Spinal cord (tissue), 10 donors: Measurements from ENCODE around the gene PML. TPM values are rescaled to one million over a fixed set of nuclear protein-coding genes. Genes with fewer than 3 reads are reported as not detected.
"Not testable (repeated sequence)": the region's sequence is repeated elsewhere in the genome, so short reads cannot be mapped to it uniquely, and the experiment has no call there.

ENCODE experiments used
- DNase-seq, 6 donors: peaks; one replicate each; pipeline versions ENCODE4 v3.0.0 to v3.0.0-alpha.2; 2013 to 2015; ENCODE audit warnings: low spot score in 6 of 6, low read depth in 4 of 6
- H3K27ac ChIP-seq: one replicate; pipeline ENCODE4 v1.5.1; 2013; ENCODE audit warnings: low read depth, low read length, control low read depth
- H3K27me3 ChIP-seq: one replicate; pipeline ENCODE4 v1.6.1; 2013; ENCODE audit warnings: low read length; ENCODE audit not compliant: control insufficient read depth, insufficient read depth
- H3K36me3 ChIP-seq: one replicate; pipeline ENCODE4 v1.6.1; 2013; ENCODE audit warnings: low read length; ENCODE audit not compliant: control insufficient read depth, insufficient read depth
- H3K4me1 ChIP-seq: one replicate; pipeline ENCODE4 v1.6.1; 2013; ENCODE audit warnings: low read length; ENCODE audit not compliant: control insufficient read depth, insufficient read depth
- H3K4me3 ChIP-seq: one replicate; pipeline ENCODE4 v1.5.1; 2013; ENCODE audit warnings: low read depth, low read length, control low read depth
- H3K9me3 ChIP-seq: one replicate; pipeline ENCODE4 v1.6.1; 2013; ENCODE audit warnings: low read length; ENCODE audit not compliant: control insufficient read depth, insufficient read depth
- WGBS: methylation state at CpG from one replicate; pipeline ENCODE4 v1.1.5; 2013; ENCODE audit warnings: missing lambda C conversion rate; ENCODE audit not compliant: insufficient coverage; 5-methylcytosine and 5-hydroxymethylcytosine counted together
- polyA plus RNA-seq, 2 donors: library from polyadenylated mRNA; unstranded; fragments of 120-200 nt; gene quantifications; one replicate each; pipeline ENCODE4 v1.2.1, GENCODE V29; 2013; ENCODE audit not compliant: insufficient read length in 2 of 2
- total RNA-seq, 2 donors: library from RNA; depleted of rRNA in 1 of 2; stranded (reverse); fragments of 120-200 nt in 1 of 2; fragments of >200 nt in 1 of 2; gene quantifications; one replicate each; pipeline versions ENCODE4 v1.2.3 to v1.2.4, GENCODE V29; 2013 to 2014
- donor health status: healthy.

PML gene
- total and polyA plus RNA-seq, 4 donors: 13.5 to 29.4 (median 20.0) TPM

DNA sequence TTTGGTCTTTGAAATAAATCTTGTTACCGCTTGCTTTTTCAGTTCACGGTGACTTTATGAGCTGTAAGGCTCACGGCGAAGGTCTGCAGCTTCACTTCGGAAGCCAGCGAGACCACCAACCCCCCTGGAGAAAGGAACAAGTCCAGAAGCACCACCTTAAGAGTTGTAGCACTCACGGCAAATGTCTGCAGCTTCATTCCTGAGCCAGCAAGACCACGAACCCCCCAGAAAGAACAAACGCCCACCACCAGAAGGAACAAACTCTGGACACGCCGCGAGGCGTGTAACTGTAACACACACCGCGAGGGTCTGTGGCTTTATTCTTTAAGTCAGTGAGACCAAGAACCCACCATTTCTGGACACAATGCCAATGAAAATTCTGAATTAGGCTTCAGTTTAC is 59.0 kb downstream of the PML start:
- Histone ChIP-seq H3K27ac (no peak overlapping the region), H3K9me3 (no peaks in the 10 kb centered on the region), H3K36me3 (no peaks in the 10 kb centered on the region), H3K4me1 (peaks cover 3% of the 10 kb centered on the region), H3K27me3 (peaks cover 5% of the 10 kb centered on the region), H3K4me3 (no peak overlapping the region)
- WGBS: 86% methylated on average over 8 of the region's 15 CpGs
- DNase-seq: no peak

DNA sequence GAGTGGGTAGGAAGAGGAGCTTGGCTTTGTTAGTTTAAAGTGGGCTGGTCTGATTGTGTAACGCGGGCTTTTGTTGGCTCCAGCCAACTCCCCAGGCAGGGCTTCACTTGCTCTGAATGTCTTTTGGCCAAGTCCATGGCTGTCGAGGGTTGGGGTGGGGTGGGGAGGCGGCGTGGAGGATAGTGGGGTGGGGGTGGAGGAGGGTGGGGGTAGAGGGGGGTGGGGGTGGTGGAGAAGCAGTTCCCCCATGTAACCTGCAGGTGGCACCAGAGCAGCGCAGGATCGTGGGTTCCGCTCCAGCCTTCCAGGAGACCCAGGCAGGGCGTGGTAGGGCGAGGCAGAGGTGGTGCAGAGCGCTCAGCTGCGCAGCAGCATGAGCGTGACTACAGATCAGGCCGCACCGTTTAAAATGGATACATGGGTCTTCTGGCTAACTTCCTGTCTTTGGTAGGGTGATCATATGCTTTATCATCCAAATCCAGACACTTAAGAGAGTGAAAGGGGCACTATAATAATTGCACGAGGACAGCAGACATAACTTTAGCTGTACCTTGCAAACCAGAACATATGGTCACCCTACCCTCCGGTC is 59.5 kb downstream of the PML start:
- Histone ChIP-seq H3K4me1 (peaks cover 3% of the 10 kb centered on the region), H3K4me3 (no peak overlapping the region), H3K36me3 (no peaks in the 10 kb centered on the region), H3K9me3 (no peaks in the 10 kb centered on the region), H3K27ac (no peak overlapping the region), H3K27me3 (peaks cover 5% of the 10 kb centered on the region)
- peak; percentile 19 to 87 (median 36) for DNase-seq
- WGBS: 17% methylated on average over 8 of the region's 17 CpGs

DNA sequence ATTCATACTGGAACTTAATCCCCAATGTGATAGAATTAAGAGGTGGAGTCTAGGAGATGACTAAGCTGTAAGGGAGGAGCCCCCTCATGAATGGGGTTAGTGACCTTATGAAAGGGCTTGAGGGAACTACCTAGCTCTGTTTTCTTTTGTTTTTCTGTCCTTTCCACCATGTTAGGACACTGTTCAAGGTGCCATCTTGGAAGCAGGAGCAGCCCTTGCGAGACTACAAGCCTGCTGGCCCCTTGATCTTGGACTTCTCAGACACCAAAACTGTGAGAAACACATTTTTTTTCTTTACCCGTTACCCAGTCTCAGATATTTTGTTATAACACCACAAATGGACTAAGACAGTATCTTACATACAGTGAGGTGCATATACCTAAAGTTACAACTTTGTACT is 61.3 kb downstream of the PML start:
- no peaks in the 10 kb centered on the region for H3K36me3 ChIP-seq
- 100% methylated on average over 1 of the region's 2 CpGs for WGBS
- DNase-seq: no peak

DNA sequence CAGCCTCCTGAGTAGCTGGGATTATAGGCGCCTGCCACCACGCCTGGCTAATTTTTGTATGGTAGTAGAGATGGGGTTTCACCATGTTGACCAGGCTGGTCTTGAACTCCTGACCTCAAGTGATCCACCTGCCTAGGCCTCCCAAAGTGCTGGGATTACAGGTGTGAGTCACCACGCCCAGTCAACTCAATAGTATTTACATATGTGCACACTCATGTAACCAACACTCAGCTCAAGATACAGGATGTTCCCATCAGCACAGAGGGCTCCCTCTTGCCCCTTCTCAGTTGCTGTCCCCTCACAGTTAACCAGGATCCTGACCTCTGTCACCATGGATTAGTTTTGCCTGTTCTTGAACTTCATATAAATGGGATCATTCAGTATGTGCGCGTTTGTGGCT is 61.8 kb downstream of the PML start:
- DNase-seq, H3K4me1 ChIP-seq, H3K27me3 ChIP-seq, H3K27ac ChIP-seq, H3K9me3 ChIP-seq, H3K36me3 ChIP-seq, H3K4me3 ChIP-seq: not testable (repeated sequence)
- 67% methylated on average over 1 of the region's 5 CpGs for WGBS

More for the DNA sequence above, 61.3 kb downstream of the PML start:
- H3K4me1 ChIP-seq: peaks cover 3% of the 10 kb centered on the region
- H3K27ac ChIP-seq: no peak overlapping the region
- H3K27me3 ChIP-seq: peaks cover 5% of the 10 kb centered on the region
- no peak overlapping the region for H3K4me3 ChIP-seq
- no peaks in the 10 kb centered on the region for H3K9me3 ChIP-seq

DNA sequence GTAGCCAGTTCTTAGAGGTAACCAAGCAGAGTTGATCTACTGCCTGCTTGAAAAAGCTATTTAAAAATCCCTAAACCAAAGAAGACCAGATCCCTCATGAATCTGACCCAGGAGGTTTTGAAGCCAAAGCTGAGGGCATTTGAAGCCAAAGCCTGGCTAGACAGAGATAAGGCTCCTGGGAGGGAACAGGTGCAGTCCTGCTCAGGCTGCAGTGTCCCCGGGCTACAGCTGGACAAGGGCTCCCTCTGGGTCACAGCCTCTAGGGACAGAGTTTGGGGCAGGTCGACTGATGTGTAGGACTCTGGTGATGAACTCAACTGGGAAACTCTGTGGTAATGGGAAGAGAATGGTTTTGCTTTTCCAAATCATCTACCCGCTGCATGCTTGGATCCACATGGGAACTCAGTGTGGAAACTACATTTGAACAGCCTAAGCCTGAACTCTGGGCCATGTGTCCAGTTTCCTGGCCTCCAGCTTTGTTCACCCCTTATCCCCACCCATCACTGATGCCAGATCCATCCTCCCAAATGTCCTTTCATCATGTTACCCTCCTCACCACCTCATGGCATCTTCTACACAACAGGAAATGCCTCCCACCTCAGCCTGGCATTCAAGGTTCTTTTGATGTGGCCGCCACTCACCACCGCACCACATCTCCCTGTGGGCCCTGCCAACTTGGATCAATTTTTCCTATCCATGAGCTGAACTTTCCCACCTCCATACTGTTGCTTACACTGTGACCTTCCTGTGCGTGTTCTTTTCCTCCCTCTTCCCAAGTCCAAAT is 64.7 kb downstream of the PML start:
- 82% methylated on average over 5 of the region's 6 CpGs for WGBS

DNA sequence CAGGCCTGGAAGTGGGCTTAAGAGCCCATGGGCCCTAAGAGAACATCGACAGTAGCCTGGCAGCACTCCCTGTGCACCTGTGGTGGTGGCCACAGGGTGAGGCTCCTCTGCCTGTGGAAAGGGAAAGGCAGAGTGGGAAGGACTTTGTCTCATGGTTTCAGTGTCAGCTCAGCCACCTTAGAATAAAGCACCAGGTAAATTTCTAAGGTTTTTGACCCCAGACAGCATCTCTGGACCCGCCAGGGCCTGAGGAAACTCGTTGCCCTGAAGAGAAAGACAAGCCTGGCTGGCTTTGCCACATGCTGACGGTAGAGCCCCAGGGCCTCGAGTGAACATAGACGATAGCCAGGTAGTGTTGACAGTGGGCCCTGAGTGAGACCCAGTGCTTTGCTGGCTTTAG is 65.7 kb downstream of the PML start:
- no peak for DNase-seq
- WGBS: 85% methylated on average over 4 of the region's 6 CpGs

More for the DNA sequence above, 64.7 kb downstream of the PML start:
- H3K9me3 ChIP-seq, H3K36me3 ChIP-seq, H3K27ac ChIP-seq, H3K27me3 ChIP-seq, H3K4me3 ChIP-seq, DNase-seq, H3K4me1 ChIP-seq: not testable (repeated sequence)

DNA sequence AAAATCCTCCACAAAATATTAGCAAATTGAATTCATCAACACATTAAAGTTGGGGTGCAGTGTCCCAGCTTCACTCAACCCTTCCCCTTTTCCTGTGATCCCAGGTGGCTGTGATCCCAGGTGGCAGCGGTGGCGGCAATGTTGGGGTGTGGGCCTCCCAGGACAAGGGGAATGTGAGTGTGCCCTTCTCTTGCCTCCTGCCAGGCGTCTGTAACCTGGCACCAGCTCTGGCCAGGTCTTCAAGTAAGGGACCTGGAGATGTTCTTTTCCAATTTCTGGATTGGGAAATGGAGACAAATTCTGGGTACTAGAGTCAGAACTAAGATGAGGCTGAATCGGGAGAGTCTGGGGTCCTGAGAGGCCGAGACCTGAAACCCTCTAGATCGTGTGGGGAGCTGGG is 67.7 kb downstream of the PML start:
- no peak for DNase-seq

More for the DNA sequence above, 65.7 kb downstream of the PML start:
- H3K36me3 ChIP-seq: no peaks in the 10 kb centered on the region
- H3K4me1 ChIP-seq: no peaks in the 10 kb centered on the region
- H3K4me3 ChIP-seq: no peak overlapping the region
- no peak overlapping the region for H3K27ac ChIP-seq
- H3K27me3 ChIP-seq: no peaks in the 10 kb centered on the region
- no peaks in the 10 kb centered on the region for H3K9me3 ChIP-seq

DNA sequence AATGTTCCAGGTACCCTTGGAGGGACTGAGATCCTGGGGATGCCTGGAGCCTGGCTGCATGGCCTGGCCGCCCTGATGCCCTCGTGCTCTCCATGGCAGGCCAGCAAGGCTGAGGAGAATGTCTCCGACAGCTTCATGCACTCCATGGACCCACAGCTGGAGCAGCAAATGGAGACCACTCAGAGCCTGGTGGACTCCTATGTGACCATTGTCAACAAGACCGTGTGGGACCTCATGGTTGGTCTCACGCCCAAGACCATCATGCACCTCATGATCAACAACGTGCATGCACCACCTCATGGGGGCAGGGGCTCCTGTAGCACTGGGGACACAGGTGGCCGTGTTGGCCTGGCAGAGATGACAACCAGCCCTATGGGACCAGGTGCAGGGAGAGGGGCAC is 68.2 kb downstream of the PML start:
- H3K4me1 ChIP-seq: no peaks in the 10 kb centered on the region
- H3K4me3 ChIP-seq: no peak overlapping the region
- H3K27ac ChIP-seq: no peak overlapping the region
- 87% methylated on average over 6 of the region's 7 CpGs for WGBS
- no peaks in the 10 kb centered on the region for H3K36me3 ChIP-seq
- no peaks in the 10 kb centered on the region for H3K9me3 ChIP-seq
- no peaks in the 10 kb centered on the region for H3K27me3 ChIP-seq
- DNase-seq: no peak

More for the DNA sequence above, 67.7 kb downstream of the PML start:
- Histone ChIP-seq H3K4me3 (no peak overlapping the region), H3K9me3 (no peaks in the 10 kb centered on the region), H3K27ac (no peak overlapping the region), H3K4me1 (no peaks in the 10 kb centered on the region), H3K27me3 (no peaks in the 10 kb centered on the region), H3K36me3 (no peaks in the 10 kb centered on the region)
- WGBS: 93% methylated on average over 6 of the region's 6 CpGs

DNA sequence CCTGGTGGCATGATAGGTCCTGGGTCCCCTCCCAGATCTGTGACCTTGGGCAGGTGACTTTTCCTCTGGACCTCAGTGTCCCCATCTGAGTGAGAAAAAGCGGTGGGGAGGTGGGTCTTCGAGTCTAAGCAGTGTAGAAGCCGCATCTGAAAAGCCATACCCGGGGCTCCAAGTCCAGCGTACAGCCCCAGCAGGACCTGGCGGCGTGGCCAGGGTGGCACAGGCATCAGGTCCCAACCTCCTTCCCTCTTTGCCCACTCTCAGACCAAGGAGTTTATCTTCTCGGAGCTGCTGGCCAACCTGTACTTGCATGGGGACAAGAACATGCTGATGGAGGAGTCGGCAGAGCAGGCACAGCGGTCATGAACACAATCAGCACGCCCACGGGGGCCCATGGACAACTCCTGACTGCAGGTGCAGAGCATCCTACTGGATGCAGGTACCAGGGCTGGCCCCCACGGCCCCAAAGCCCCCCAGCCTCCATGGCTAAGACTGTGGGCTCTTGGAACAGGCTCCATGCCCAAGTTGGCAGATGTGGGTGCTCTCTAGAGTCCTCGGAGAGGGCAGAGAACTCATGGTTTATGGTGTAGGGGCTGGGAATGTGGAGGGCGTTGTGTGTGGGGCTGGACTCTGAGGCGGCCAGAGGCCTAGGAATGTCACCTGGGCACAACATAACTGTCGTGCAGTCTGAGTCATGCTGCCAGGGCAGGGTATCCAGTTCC is 69.1 kb downstream of the PML start:
- not testable (repeated sequence) for H3K27ac ChIP-seq, H3K36me3 ChIP-seq, H3K4me1 ChIP-seq, H3K9me3 ChIP-seq, DNase-seq, H3K4me3 ChIP-seq, H3K27me3 ChIP-seq
- WGBS: 95% methylated on average over 5 of the region's 17 CpGs
